ENCODE data around the gene CA11. TPM values are rescaled to one million over a fixed set of nuclear protein-coding genes. Genes with fewer than 3 reads are reported as not detected.

CA11 gene
- total and polyA plus RNA-seq, 2 of the 8 experiments (the other 6 are each of a cell fraction or from before 2014, with no cell fraction given), result 51.7 to 71.4 TPM

DNA sequence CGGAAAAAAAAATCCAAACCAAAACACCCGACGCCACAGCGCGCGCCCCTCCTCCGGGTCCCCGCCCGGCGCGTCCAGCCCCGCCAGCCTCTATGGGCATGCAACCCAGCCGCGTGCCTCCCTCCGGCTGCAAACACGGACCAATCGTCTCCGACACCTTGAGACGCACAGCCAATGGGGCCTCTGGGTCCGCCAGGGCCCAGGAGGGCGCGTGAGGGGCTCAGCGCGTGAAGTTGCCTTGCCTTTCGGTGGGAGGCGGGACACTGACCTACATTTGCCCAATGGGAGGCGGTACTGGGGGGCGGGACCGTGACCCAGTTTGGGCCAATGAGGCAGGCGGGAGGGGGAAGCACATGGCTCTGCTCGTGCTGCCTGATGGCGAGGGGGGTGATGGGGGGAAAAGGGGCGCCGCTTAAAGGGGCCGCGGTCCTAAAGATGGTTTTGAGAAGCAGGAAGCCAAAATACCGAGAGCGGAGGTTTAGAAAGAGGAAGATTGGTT lies 8.5 kb downstream of the CA11 start (continued):
- TF ChIP-seq KDM1A (IDR thresholded peaks at IDR 0.05; ENCODE audit: borderline replicate concordance, low read length), result no peak; the same call in 1 of the 2 replicates
- no peak for TF ChIP-seq JUN (IDR thresholded peaks at IDR 0.05; ENCODE audit: low read depth, low read length)
- 0 out of 2 replicates have a peak, but pooled peaks have one; percentile 21 for TF ChIP-seq SP2 (IDR thresholded peaks at IDR 0.05; ENCODE audit: low read length)
- TF ChIP-seq, protein P1, sequence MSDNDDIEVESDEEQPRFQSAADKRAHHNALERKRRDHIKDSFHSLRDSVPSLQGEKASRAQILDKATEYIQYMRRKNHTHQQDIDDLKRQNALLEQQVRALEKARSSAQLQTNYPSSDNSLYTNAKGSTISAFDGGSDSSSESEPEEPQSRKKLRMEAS (IDR thresholded peaks at IDR 0.05), result peak; percentile 98
- TF ChIP-seq CEBPB (IDR thresholded peaks at IDR 0.05; ENCODE audit: low read depth, low read length), result no peak
- no peak for TF ChIP-seq NANOG (IDR thresholded peaks at IDR 0.05; ENCODE audit: insufficient read depth, low read depth, low read length, poor library complexity, severe bottlenecking)
- TF ChIP-seq KDM5A (IDR thresholded peaks at IDR 0.05; ENCODE audit: low read length), result no peak
- TF ChIP-seq RAD21 (IDR thresholded peaks at IDR 0.05 in 1 of 2, conservative IDR thresholded peaks at IDR 0.05 in 1 of 2; ENCODE audit: low read depth in 2 of 2, low read length in 2 of 2), result no peak
- TF ChIP-seq CHD2 (IDR thresholded peaks at IDR 0.05; ENCODE audit: low read length), result peak; percentile 72
- no peak for TF ChIP-seq ZNF274 (IDR thresholded peaks at IDR 0.05; ENCODE audit: borderline replicate concordance, extremely low read depth, low read length)
- TF ChIP-seq SRF (IDR thresholded peaks at IDR 0.05; ENCODE audit: low read depth, low read length), result no peak
- TF ChIP-seq FOSL1 (IDR thresholded peaks at IDR 0.05; ENCODE audit: insufficient read depth, low read depth, low read length), result no peak
- TF ChIP-seq CTBP2 (IDR thresholded peaks at IDR 0.05; ENCODE audit: borderline replicate concordance, insufficient read depth, insufficient read length, low read length), result no peak
- TF ChIP-seq PHF8 (conservative IDR thresholded peaks at IDR 0.05; ENCODE audit: low read depth, low read length), result no peak
- peak; percentile 84 for TF ChIP-seq SP1 (IDR thresholded peaks at IDR 0.05; ENCODE audit: low read depth, low read length)
- TF ChIP-seq, protein P2, sequence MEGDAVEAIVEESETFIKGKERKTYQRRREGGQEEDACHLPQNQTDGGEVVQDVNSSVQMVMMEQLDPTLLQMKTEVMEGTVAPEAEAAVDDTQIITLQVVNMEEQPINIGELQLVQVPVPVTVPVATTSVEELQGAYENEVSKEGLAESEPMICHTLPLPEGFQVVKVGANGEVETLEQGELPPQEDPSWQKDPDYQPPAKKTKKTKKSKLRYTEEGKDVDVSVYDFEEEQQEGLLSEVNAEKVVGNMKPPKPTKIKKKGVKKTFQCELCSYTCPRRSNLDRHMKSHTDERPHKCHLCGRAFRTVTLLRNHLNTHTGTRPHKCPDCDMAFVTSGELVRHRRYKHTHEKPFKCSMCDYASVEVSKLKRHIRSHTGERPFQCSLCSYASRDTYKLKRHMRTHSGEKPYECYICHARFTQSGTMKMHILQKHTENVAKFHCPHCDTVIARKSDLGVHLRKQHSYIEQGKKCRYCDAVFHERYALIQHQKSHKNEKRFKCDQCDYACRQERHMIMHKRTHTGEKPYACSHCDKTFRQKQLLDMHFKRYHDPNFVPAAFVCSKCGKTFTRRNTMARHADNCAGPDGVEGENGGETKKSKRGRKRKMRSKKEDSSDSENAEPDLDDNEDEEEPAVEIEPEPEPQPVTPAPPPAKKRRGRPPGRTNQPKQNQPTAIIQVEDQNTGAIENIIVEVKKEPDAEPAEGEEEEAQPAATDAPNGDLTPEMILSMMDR (IDR thresholded peaks at IDR 0.05; ENCODE audit: control extremely low read depth in 1 of 3, insufficient read depth in 1 of 3, low read depth in 1 of 3, low read length in 3 of 3), result no peak

All from H1 (cell line).